Spleen (tissue), 11 donors: Measurements from ENCODE around the gene TRABD2B. TPM values are rescaled to one million over a fixed set of nuclear protein-coding genes. Genes with fewer than 3 reads are reported as not detected.

Experiments
- DNase-seq: peaks from one replicate; pipeline ENCODE4 v3.0.0-alpha.2; 2020
- H3K27ac ChIP-seq, 8 donors: fragments of 200-600 bp; sonication (generic) in 7 of 8; 1 replicate in 4 of 8; 2 replicates in 4 of 8; pipeline versions ENCODE4 v1.5.0 to v1.8.0; 2016 to 2021; ENCODE audit warnings: inconsistent platforms in 4 of 8, mild to moderate bottlenecking in 4 of 8, moderate library complexity in 1 of 8
- H3K27me3 ChIP-seq, 7 donors: fragments of 200-600 bp; sonication (generic) in 6 of 7; replicated peaks in 1 of 7; 1 replicate in 4 of 7; 2 replicates in 3 of 7; pipeline versions ENCODE4 v1.5.0 to v1.8.0; 2016 to 2021; ENCODE audit warnings: inconsistent platforms in 3 of 7, mild to moderate bottlenecking in 1 of 7
- H3K36me3 ChIP-seq, 6 donors: fragments of 200-600 bp; sonication (generic) in 5 of 6; 1 replicate in 4 of 6; 2 replicates in 2 of 6; pipeline versions ENCODE4 v1.5.0 to v1.8.0; 2016 to 2021; ENCODE audit warnings: inconsistent platforms in 2 of 6
- H3K4me1 ChIP-seq, 6 donors: fragments of 200-600 bp; sonication (generic) in 5 of 6; 1 replicate in 3 of 6; 2 replicates in 3 of 6; pipeline versions ENCODE4 v1.5.0 to v1.8.0; 2016 to 2021; ENCODE audit warnings: inconsistent platforms in 3 of 6
- H3K4me3 ChIP-seq, 8 donors: fragments of 200-600 bp; sonication (generic) in 7 of 8; 1 replicate in 4 of 8; 2 replicates in 4 of 8; pipeline versions ENCODE4 v1.5.0 to v1.8.0; 2016 to 2021; ENCODE audit warnings: inconsistent platforms in 4 of 8, mild to moderate bottlenecking in 4 of 8, moderate library complexity in 2 of 8
- H3K9me3 ChIP-seq, 8 donors: fragments of 200-600 bp; sonication (generic) in 7 of 8; 1 replicate in 4 of 8; 2 replicates in 4 of 8; pipeline versions ENCODE4 v1.5.0 to v1.8.0; 2016 to 2021; ENCODE audit warnings: inconsistent platforms in 4 of 8
- POLR2A ChIP-seq, 3 donors: fragments of 450-650 bp; IDR thresholded peaks; one replicate each; pipeline ENCODE4 v1.5.1; 2017; ENCODE audit warnings: antibody characterized with exemption in 3 of 3, mild to moderate bottlenecking in 1 of 3
- POLR2AphosphoS5 ChIP-seq, 3 donors: sonication (generic); formaldehyde crosslinking; IDR thresholded peaks; one replicate each; pipeline ENCODE4 v1.5.1; 2017; ENCODE audit warnings: antibody characterized with exemption in 3 of 3
- WGBS, 5 donors: extraction: QIAGEN DNeasy Blood & Tissue Kit in 3 of 5; methylation state at CpG; one replicate each; pipeline versions ENCODE4 v1.1.5 to v1.1.7; 2013 to 2018; 5-methylcytosine and 5-hydroxymethylcytosine counted together
- intact Hi-C: fragments of 100-400 bp; cut with DNase I; formaldehyde crosslinking; loops from one replicate; pipeline ENCODE4 v1.15.0; 2023; ENCODE audit warnings: low total_unique reads
- polyA plus RNA-seq, 3 donors: library from polyadenylated mRNA; stranded (reverse); fragments of 200-250 nt; gene quantifications; one replicate each; pipeline ENCODE4 v1.2.1, GENCODE V29; 2013
- total RNA-seq, 7 donors: library from RNA; depleted of rRNA in 3 of 7; stranded (reverse); fragments of >200 nt in 3 of 7; fragmentation: NEBNext Ultra II Directional in 4 of 7; extraction: Animal tissue kit (Norgen Biotek cat#: 25700) in 4 of 7; gene quantifications; one replicate each; pipeline versions ENCODE4 v1.1.0 to v1.2.1, GENCODE V29; 2016 to 2021
- TF ChIP-seq, protein P1 (sequence below), 11 experiments: fragments of 200-600 bp in 7 of 11; fragments of 450-650 bp in 4 of 11; sonication (generic) in 4 of 11; IDR thresholded peaks in 8 of 11; conservative IDR thresholded peaks in 3 of 11; 1 replicate in 7 of 11; 2 replicates in 4 of 11; pipeline versions ENCODE4 v1.4.0 to v1.8.0; 2016 to 2021; ENCODE audit warnings: antibody characterized with exemption in 11 of 11, inconsistent platforms in 4 of 11, mild to moderate bottlenecking in 1 of 11
- donor health status: healthy with polysubstance abuse.
- donor health status: DM: no; HTN: no; CAD: no; lungs with moderate emphysema.
- donor health status: DM: no; HTN: no; CAD: no.
- donor health status: Bipolar disorder and iron deficiency.
- donor health status: healthy.
- donor health status: DM: no; HTN: no; CAD: no.
- donor health status: DM: yes; HTN: yes; CAD: no.

Gene TRABD2B
- total and polyA plus RNA-seq, 10 donors: 0.11 to 3.5 (median 0.64) TPM

DNA sequence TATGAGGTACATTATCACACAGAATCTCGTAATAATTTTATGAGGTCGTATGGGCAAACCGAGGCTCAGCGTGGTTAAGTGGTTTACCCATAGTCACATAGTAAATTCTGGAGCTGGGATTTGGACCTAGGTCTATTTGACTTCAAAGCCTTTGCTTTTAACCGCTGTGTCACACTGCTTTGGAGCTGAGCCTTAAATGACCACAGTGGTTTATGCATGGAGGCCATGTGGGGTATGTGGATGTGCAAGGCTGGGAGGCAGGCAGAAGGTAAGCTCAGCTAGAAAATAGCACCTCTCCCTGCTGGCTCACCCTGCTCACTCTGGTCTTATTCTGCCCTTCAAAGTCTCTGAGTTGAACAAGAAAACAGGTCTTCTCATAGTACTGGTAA, 269.5 kb downstream of the TRABD2B start:
- Histone ChIP-seq H3K27me3 (peaks cover 3 to 64% (median 31%) of the 10 kb centered on the region in 7 donors), H3K27ac (no peak overlapping the region), H3K36me3 (no peaks in the 10 kb centered on the region), H3K4me1 (peaks cover 3 to 19% (median 16%) of the 10 kb centered on the region in 6 donors), H3K9me3 (no peaks in the 10 kb centered on the region), H3K4me3 (no peak overlapping the region)
- DNase-seq: no peak
- TF ChIP-seq, protein P1, sequence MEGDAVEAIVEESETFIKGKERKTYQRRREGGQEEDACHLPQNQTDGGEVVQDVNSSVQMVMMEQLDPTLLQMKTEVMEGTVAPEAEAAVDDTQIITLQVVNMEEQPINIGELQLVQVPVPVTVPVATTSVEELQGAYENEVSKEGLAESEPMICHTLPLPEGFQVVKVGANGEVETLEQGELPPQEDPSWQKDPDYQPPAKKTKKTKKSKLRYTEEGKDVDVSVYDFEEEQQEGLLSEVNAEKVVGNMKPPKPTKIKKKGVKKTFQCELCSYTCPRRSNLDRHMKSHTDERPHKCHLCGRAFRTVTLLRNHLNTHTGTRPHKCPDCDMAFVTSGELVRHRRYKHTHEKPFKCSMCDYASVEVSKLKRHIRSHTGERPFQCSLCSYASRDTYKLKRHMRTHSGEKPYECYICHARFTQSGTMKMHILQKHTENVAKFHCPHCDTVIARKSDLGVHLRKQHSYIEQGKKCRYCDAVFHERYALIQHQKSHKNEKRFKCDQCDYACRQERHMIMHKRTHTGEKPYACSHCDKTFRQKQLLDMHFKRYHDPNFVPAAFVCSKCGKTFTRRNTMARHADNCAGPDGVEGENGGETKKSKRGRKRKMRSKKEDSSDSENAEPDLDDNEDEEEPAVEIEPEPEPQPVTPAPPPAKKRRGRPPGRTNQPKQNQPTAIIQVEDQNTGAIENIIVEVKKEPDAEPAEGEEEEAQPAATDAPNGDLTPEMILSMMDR (IDR thresholded peaks at IDR 0.05 in 8 of 11, conservative IDR thresholded peaks at IDR 0.05 in 3 of 11): no peak
- TF ChIP-seq POLR2A (IDR thresholded peaks at IDR 0.05) (no peak), POLR2AphosphoS5 (IDR thresholded peaks at IDR 0.05) (no peak)
- 84 to 94% (median 91%) methylated on average over 5 of the region's 5 CpGs for WGBS, 5 donors
- intact Hi-C loops: no loop called here

DNA sequence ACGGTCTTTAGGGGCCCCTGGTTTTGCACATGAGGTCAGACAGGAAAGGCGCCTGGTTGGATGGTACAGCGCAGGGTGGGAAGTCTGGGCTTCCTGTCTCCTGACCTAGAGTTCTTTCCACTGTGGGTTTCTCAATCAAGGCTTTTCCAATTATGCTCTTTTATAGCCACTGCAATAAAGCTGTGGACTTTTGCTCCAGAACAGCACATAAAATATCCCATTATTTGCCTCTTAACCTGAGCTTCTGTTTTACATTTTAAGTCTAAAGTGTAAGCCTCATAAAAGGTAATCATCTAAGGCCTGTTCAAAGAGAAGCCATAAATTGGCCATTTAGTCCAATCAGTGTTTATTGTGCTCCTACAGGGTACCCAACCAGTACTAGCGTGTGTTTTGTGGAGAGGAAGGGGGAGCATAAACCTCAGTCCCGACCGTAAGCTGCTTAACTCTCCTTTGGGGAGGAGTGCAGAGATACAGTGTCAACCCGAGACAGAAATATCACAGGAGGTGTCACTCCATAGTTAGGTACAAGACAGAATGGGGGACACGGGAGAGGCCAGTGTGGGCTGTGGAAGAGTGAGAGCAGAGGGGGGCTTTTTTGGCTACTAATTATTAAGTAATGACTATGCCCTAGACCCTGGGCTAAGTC, 270.0 kb downstream of the TRABD2B start:
- no peaks in the 10 kb centered on the region for H3K9me3 ChIP-seq
- no peaks in the 10 kb centered on the region for H3K36me3 ChIP-seq
- no peak overlapping the region for H3K4me3 ChIP-seq
- intact Hi-C loops: no loop called here
- H3K27me3 ChIP-seq: peaks cover 3 to 65% (median 32%) of the 10 kb centered on the region in 7 donors
- DNase-seq: no peak
- TF ChIP-seq, protein P1 (IDR thresholded peaks at IDR 0.05 in 8 of 11, conservative IDR thresholded peaks at IDR 0.05 in 3 of 11): no peak
- no peak for TF ChIP-seq POLR2AphosphoS5 (IDR thresholded peaks at IDR 0.05)
- peaks cover 3 to 19% (median 16%) of the 10 kb centered on the region in 6 donors for H3K4me1 ChIP-seq
- 65 to 82% (median 72%) methylated on average over 8 of the region's 8 CpGs for WGBS, 5 donors
- no peak overlapping the region for H3K27ac ChIP-seq

DNA sequence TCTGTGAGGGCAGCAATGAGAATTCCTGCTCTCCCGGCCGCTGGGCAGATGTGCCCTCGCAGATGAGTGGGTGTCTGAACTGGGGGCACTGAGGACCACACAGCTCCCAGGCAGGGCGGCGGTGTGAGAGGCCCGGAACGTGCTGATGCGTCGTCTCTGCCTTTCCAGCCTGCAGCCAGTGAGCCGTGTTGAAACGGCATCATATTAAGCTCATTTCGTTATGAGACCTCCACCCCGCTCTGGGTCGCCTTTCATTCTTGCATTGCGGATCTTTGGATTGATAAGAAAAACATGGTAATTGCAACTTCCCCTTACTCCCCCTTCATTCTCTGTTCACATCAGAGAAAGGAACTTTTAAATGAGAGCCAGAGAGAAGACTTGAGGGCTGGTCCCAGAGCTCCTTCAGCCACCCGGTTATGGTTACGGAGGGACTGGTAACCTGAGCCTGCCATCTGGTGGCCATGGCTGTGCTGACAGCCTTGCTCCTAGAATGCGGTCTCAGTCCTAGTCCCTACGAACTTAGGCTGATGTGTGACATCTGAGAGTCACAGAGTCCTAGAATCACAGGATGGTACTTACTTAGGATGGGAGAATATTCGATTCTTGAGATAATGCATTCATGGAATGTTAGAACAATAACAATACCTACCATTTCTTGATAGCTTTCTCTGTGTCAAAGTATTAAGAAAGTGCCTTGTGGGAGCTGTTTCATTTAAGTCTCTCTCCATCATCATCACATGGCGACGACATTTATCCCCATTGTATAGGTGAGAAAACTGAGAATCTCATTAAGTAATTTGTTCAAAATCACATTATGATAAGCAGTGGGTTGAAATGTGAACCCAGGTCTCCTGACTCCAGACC, 271.0 kb downstream of the TRABD2B start:
- Histone ChIP-seq H3K4me3 (peak overlapping the region in 1 of 8 donors; percentile 45), H3K27ac (no peak overlapping the region), H3K9me3 (no peaks in the 10 kb centered on the region), H3K27me3 (peaks cover 3 to 62% (median 32%) of the 10 kb centered on the region in 7 donors), H3K36me3 (no peaks in the 10 kb centered on the region), H3K4me1 (peaks cover 3 to 19% (median 16%) of the 10 kb centered on the region in 6 donors)
- WGBS, 5 donors: 11 to 16% (median 13%) methylated on average over 15 to 22 of the region's 22 CpGs
- intact Hi-C loops: no loop called here
- TF ChIP-seq, protein P1 (IDR thresholded peaks at IDR 0.05 in 8 of 11, conservative IDR thresholded peaks at IDR 0.05 in 3 of 11): peak; percentile 49 to 91 (median 83)
- TF ChIP-seq POLR2AphosphoS5 (IDR thresholded peaks at IDR 0.05): no peak
- peak; percentile 86 for DNase-seq

DNA sequence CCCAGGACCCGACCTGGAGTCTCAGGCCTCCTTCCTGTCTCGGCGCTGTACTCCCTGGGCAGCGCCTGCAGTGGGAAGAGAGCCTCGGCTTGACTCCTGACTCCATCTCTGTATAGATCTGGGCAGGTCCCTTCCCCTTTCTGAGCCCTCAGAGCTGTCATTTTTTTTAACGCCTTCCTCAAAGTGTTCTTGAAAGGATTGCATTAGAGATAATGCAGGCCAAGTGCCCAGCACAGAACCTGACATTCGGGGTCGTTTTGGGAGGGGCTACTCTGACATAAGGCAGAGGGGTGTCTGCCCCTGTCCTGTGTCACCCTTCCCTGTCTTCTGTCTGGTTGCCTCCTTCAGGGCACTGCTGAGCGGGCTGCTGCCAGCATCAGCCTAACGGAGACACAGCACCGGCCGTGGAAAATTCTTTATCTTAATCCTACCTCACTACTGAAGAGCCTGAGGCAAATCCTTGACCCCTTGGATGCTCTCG, 271.6 kb downstream of the TRABD2B start:
- intact Hi-C loops: no loop called here
- WGBS, 5 donors: 9 to 17% (median 12%) methylated on average over 12 to 13 of the region's 13 CpGs
- TF ChIP-seq POLR2AphosphoS5 (IDR thresholded peaks at IDR 0.05) (no peak), POLR2A (IDR thresholded peaks at IDR 0.05) (no peak)
- TF ChIP-seq, protein P1 (IDR thresholded peaks at IDR 0.05 in 8 of 11, conservative IDR thresholded peaks at IDR 0.05 in 3 of 11): no peak

More for the DNA sequence above, 271.6 kb downstream of the TRABD2B start:
- no peak for DNase-seq
- no peaks in the 10 kb centered on the region for H3K9me3 ChIP-seq
- H3K4me1 ChIP-seq: peaks cover 3 to 19% (median 16%) of the 10 kb centered on the region in 6 donors
- H3K36me3 ChIP-seq: no peaks in the 10 kb centered on the region
- H3K27ac ChIP-seq: no peak overlapping the region
- H3K27me3 ChIP-seq: peaks cover 3 to 62% (median 32%) of the 10 kb centered on the region in 7 donors
- H3K4me3 ChIP-seq: peak overlapping the region in 1 of 8 donors; percentile 45
